ENCODE results near the gene TLCD5.

TLCD5 gene

DNA sequence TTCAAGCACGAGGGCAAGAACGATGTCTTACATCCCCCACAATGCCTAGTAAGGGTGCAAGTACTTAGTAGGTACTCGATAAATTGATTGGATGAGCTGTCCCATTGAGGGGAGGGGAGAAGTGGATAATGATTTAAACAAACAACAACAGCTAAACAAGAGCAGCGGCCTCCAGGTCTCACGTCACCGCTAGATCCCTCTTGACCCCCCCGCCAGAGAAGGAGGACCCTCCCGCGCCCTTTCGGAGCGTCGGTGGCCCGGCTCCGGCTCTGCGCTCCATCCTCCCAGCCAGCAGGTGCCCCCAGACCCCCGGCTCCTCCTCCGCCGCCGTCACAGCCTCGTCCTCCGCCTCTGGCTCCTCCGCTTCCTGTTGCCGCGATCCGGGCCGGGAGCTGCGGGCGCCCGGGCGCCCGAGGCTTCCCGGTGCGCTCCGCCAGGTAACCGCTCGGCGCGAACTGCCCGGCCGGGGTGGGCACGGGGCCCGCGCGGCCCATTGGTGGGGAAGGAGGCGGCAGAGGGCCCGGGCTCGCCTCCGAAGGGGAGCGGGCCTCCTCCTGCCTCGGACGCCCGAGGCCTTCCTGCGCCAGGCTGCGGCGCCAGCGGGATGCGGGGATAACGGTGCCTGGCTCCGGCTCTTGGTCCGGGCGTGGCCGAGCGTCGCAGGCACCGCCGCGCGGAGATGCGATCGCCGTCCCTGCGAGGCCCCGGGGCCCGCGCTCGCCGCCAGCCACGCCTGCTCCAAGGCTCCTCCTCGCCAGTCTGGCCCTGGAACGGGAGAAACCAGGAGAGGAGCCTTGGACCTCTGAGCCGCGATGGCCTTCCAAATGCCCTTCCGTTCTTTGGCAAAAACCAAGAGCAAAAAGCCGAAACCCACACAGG is at the start of gene TLCD5:
TSS of gene TLCD5 (plus strand) at position 368 of the 879 bp plus-strand sequence. CDS start 2,143 bp downstream, outside the sequence.
- H3K27me3 Mint-ChIP-seq (ENCODE audit: low read depth): peaks cover 66% of the 10 kb centered on the region
- peaks cover 18% of the 10 kb centered on the region for H3K4me1 Mint-ChIP-seq (ENCODE audit: low read depth)
- no peaks in the 10 kb centered on the region for H3K9me3 Mint-ChIP-seq

DNA sequence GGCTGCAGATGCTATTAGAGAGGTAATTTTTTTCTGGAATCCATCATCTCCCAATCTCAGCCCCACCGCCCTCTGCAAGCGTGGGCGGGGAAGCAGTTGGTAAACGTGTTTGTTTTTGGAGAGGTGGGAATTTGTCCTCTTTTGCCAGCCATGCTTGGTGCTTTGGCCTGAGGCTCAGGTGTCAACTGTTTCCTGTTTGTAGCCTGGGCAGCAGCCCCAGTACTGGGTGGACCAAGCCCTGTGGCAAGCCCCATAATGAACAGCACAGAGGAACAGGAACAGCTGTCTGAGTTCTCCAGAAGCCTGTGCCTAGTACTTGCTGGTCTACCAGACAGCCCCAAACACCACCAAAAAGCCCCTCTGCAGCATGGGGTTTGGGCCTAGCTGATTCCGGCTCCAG is 45.6 kb upstream of the TLCD5 start:
- Mint-ChIP-seq H3K9me3 (no peaks in the 10 kb centered on the region), H3K36me3 (ENCODE audit: low read depth) (no peaks in the 10 kb centered on the region), H3K4me3 (no peak overlapping the region), H3K27ac (no peak overlapping the region), H3K27me3 (ENCODE audit: low read depth) (peaks cover 42% of the 10 kb centered on the region), H3K4me1 (ENCODE audit: low read depth) (no peaks in the 10 kb centered on the region)

More for the DNA sequence above, at the start of gene TLCD5:
- Mint-ChIP-seq H3K27ac (no peak within 1 kb of the TSS), H3K36me3 (ENCODE audit: low read depth) (peaks cover 3% of the 10 kb centered on the region), H3K4me3 (peak within 1 kb of the TSS; percentile 81)

DNA sequence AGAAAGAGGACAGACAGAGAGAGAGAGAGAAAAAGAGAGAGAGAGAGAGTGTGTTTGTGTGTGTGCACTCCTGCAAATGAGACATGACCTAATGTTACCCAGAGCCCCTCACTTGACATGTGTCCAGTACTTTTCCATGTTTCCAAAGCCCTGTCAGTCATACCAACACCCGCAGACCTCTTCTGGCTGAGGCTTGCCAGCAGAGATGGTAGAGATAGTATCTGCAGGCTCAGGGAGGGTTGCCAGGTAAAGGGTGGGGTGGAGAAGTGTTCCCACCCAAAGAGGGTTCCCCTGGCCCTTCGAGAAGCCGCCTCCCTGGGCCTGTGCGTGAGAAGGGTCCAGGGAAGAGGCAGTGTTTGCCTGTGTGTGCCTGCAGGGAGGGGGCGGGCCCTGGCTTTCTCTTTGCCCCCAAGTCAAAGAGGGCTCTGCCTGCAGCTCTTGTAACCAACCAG is 44.5 kb upstream of the TLCD5 start:
- H3K4me3 Mint-ChIP-seq: no peak overlapping the region
- H3K36me3 Mint-ChIP-seq (ENCODE audit: low read depth): no peaks in the 10 kb centered on the region
- no peaks in the 10 kb centered on the region for H3K4me1 Mint-ChIP-seq (ENCODE audit: low read depth)
- H3K27me3 Mint-ChIP-seq (ENCODE audit: low read depth): peaks cover 34% of the 10 kb centered on the region
- H3K9me3 Mint-ChIP-seq: no peaks in the 10 kb centered on the region
- H3K27ac Mint-ChIP-seq: no peak overlapping the region

DNA sequence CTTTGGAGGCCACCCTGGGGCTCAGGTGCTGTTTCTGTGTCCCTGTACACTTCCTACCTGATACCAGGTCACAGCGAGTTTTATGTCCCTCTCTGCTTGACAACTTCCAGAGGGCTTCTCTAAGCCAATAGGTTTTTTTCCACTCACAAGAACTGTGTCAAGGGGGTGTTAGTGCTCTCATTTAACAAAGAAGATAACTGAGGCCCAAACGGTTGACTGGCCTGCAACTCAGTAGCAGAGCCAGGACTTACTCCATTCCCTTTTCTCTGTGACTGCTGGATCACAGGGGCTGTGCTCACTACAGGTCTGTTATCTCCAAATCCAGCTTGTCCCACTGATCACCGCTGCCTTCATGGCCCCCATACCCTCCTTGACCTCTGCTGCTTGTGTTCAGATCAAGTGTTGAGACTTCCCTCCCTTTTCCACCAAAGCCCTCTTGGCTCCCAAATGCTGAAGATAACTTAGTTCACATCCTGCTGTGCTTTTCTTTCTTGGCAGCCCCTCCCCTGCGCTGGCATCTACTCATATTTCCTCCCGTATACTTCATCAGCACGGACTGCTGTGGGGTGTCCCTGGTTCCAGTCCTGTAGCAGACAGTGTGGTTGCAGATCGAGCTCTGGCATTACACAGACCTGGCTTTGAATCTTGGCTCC is 43.8 kb upstream of the TLCD5 start:
- no peaks in the 10 kb centered on the region for H3K9me3 Mint-ChIP-seq
- H3K4me3 Mint-ChIP-seq: no peak overlapping the region
- H3K36me3 Mint-ChIP-seq (ENCODE audit: low read depth): no peaks in the 10 kb centered on the region
- H3K4me1 Mint-ChIP-seq (ENCODE audit: low read depth): no peaks in the 10 kb centered on the region
- H3K27ac Mint-ChIP-seq: peak overlapping the region; percentile 3
- H3K27me3 Mint-ChIP-seq (ENCODE audit: low read depth): peaks cover 28% of the 10 kb centered on the region

DNA sequence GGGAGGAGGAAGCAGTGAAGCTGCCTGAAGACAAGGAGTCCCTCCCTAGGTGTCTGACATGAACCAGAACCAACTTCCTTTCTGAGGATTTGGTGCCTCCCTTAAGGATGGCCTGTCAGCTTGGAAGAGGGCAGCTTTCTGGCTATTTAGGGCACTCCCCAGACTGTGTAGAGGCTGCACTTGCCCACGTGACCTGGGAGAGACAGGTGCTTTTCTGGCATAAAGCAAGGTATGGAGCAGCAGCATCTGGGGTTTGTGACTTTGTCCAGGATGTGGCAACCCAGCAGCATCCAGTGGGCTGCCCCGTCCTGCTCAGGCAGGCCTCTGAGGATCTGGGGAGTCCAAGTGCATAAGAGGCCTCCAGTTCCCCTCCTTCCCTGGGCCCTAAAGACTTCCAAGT is 42.0 kb upstream of the TLCD5 start:
- Mint-ChIP-seq H3K36me3 (ENCODE audit: low read depth) (no peaks in the 10 kb centered on the region), H3K27ac (no peak overlapping the region), H3K9me3 (no peaks in the 10 kb centered on the region), H3K4me1 (ENCODE audit: low read depth) (no peaks in the 10 kb centered on the region), H3K4me3 (no peak overlapping the region), H3K27me3 (ENCODE audit: low read depth) (peaks cover 36% of the 10 kb centered on the region)

DNA sequence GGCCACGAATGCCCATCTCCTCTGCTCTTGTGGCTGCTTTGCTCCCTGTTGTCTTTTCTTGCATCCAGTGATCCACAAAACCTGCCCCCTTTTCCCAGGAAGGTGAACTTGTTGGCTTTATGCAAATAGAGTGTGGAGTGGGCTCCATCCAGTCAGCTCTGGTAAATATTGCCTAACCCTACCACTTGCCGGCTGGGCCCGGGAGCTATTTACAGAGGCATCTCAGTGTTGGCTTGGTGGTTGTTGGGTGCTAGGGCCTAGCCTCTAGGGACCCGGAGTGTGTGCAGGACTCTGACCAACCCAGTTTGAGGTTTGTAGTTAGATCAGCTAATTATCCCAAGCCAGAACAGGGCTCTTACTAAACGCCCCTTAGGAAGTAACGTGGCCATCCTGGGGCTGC is 40.8 kb upstream of the TLCD5 start:
- Mint-ChIP-seq H3K9me3 (no peaks in the 10 kb centered on the region), H3K36me3 (ENCODE audit: low read depth) (no peaks in the 10 kb centered on the region), H3K4me3 (no peak overlapping the region), H3K4me1 (ENCODE audit: low read depth) (no peaks in the 10 kb centered on the region), H3K27ac (no peak overlapping the region), H3K27me3 (ENCODE audit: low read depth) (peaks cover 40% of the 10 kb centered on the region)

DNA sequence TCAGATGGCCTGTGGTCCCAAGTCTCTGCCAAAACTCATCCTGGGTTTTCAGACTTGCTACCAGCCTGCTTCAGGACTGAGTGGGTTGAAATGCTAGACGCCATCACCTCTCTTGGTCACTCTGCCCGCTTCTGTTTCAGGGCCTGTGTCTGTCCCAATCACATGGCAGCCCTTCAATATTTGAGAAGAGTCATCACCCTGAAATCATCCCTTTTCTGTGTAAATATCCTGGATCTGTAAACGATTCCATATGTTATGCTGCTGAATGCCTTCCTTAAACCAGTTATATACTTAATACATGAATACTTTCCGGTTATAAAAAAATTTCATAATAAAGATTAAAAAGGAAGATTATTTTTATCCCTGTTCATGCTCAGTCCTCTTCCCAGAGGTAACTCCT is 39.8 kb upstream of the TLCD5 start:
- Mint-ChIP-seq H3K4me3 (no peak overlapping the region), H3K36me3 (ENCODE audit: low read depth) (no peaks in the 10 kb centered on the region), H3K27me3 (ENCODE audit: low read depth) (peaks cover 45% of the 10 kb centered on the region), H3K4me1 (ENCODE audit: low read depth) (no peaks in the 10 kb centered on the region), H3K27ac (no peak overlapping the region), H3K9me3 (no peaks in the 10 kb centered on the region)

DNA sequence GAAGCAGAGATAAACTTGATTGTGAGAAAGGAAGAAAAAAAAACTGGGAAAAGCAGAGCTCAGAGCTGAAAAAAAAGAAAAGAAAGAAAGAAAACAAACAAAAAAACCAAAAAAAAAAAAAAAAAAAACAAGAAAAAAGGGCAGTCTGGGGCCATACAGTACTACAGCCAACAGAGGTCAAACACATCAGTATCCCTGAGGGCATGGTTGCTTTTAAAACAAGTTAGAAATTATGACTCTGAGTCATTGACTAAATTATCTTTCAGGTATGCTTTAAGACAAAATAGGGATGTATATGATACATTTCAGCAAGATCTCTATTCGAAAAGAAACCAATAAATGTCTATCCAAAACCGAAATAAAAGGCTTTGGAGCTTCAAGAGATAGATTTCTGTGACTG is 37.1 kb upstream of the TLCD5 start:
- H3K4me1 Mint-ChIP-seq (ENCODE audit: low read depth): no peaks in the 10 kb centered on the region
- H3K27me3 Mint-ChIP-seq (ENCODE audit: low read depth): peaks cover 48% of the 10 kb centered on the region
- H3K4me3 Mint-ChIP-seq: no peak overlapping the region
- no peak overlapping the region for H3K27ac Mint-ChIP-seq
- no peaks in the 10 kb centered on the region for H3K9me3 Mint-ChIP-seq
- no peaks in the 10 kb centered on the region for H3K36me3 Mint-ChIP-seq (ENCODE audit: low read depth)

DNA sequence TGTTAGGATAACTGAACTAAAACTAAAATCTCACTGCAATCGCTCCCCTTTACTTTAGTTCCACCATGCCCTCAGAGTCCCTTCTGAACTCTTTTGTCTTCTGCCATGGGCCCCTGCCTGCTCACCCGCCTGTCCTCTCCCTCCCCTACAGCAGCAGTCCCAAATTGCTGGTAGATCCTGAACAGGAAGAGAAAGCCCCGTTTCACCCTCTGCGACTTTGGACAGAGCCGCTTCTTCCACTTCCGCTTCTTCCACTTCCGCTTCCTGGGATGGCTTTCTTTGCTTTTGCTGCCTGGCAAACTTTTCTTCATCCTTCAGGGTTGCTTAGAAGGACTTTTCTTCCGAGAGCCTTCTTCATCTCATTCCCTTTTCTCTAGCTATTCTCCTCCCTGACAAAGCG is 35.7 kb upstream of the TLCD5 start:
- Mint-ChIP-seq H3K27me3 (ENCODE audit: low read depth) (peaks cover 61% of the 10 kb centered on the region), H3K4me3 (no peak overlapping the region)

DNA sequence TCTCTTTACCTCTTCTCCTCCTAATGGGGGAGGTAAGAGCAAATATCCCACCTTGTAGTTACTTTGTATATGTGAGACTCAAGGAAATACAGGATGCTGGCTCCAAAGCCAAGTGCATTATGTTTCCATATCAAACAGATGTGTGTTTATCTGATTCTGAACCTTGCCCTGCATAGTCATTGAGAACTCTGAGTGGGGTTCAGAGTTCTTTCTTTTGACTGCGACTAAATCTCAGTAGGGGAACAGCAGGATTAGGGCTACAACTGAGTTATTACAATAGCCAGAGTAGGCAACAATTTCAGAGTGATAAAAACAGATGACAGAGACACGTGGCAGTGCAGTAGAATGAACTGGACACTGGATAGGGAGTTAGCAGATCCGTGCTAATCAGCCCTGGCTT is 34.1 kb upstream of the TLCD5 start:
- Mint-ChIP-seq H3K27ac (no peak overlapping the region), H3K27me3 (ENCODE audit: low read depth) (peaks cover 74% of the 10 kb centered on the region), H3K4me3 (no peak overlapping the region), H3K9me3 (no peaks in the 10 kb centered on the region), H3K4me1 (ENCODE audit: low read depth) (no peaks in the 10 kb centered on the region), H3K36me3 (ENCODE audit: low read depth) (no peaks in the 10 kb centered on the region)

More for the DNA sequence above, 35.7 kb upstream of the TLCD5 start:
- Mint-ChIP-seq H3K4me1 (ENCODE audit: low read depth) (no peaks in the 10 kb centered on the region), H3K9me3 (no peaks in the 10 kb centered on the region), H3K27ac (no peak overlapping the region), H3K36me3 (ENCODE audit: low read depth) (no peaks in the 10 kb centered on the region)

DNA sequence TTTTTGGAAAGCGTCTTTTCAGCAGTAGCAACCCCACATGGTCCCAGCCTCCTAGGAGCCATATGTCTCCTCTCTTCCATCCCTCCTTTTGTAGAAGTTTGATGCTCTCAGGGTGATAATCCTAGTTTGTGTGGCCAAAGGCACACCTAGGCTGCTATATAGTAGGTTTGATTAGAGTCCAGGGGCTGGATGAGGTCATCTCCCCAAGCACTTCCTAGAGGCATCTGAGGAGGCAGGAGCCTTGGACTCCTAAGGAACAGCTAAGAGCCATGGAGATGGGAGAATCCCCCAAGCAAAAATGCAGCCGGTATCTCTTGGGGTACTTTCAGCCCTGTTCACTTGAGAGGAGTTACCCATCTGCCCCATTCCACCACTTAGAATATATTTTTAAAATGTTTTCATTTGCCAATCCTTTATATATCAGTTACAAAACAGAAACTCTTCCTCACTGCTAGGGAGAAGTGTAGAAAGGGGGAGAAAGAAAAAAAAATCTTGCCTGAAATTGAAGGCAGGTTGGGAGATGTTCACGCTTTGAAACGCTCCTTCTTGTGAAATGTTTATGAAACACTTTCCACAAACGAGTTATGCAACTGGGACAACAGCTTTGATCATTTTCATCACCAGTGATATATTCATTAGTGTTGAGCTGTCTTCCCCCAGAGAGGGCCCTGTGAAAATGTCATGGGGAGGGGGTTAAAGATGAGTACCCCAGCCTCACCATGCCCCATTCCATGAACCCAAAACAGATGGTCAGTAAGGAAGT is 31.9 kb upstream of the TLCD5 start:
- Mint-ChIP-seq H3K27me3 (ENCODE audit: low read depth) (peaks cover 82% of the 10 kb centered on the region), H3K27ac (no peak overlapping the region), H3K9me3 (no peaks in the 10 kb centered on the region), H3K4me1 (ENCODE audit: low read depth) (no peaks in the 10 kb centered on the region), H3K4me3 (no peak overlapping the region), H3K36me3 (ENCODE audit: low read depth) (no peaks in the 10 kb centered on the region)

DNA sequence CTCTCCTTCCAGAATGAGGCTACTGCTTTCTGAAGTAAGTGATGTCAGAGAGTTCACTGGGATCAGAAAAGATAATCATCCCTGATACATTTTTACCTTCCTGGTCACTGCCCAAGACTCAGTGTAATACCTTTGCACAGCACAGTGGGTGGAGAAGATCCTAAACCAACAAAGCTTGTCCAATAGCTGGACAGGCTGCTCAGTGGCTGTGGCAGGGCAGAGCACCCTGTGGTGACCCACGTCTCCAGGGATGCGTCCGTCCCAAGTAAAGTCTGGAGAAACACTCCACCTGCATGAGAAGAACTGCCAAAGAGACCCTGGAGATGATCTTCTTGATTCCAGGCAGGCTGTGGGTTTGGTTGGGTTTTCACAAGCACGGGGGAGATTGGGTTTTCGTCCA is 31.0 kb upstream of the TLCD5 start:
- Mint-ChIP-seq H3K9me3 (no peaks in the 10 kb centered on the region), H3K27me3 (ENCODE audit: low read depth) (peaks cover 84% of the 10 kb centered on the region), H3K4me3 (no peak overlapping the region), H3K36me3 (ENCODE audit: low read depth) (no peaks in the 10 kb centered on the region), H3K4me1 (ENCODE audit: low read depth) (no peaks in the 10 kb centered on the region), H3K27ac (no peak overlapping the region)

DNA sequence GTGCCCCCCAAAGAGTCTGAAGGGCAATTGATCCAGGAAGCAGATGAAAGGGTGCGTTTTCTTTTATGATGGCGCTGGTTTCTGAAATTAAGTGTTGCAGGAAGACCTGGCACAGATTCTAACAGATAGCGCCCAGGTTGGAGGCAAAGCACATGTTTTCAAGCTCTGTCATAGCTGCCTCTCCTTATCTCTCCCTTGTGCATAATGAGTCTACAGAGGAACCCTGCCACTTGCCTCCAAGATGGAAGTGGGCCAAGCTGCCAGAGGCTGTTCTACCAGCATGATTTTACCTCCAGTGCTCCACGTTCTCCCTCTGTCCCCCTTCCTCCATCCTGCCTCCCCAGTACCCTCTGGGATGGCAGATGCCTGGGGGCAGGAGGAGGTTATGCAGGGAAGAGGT is 30.0 kb upstream of the TLCD5 start:
- Mint-ChIP-seq H3K9me3 (no peaks in the 10 kb centered on the region), H3K27me3 (ENCODE audit: low read depth) (peaks cover 83% of the 10 kb centered on the region), H3K4me1 (ENCODE audit: low read depth) (no peaks in the 10 kb centered on the region), H3K36me3 (ENCODE audit: low read depth) (no peaks in the 10 kb centered on the region), H3K4me3 (no peak overlapping the region), H3K27ac (no peak overlapping the region)

DNA sequence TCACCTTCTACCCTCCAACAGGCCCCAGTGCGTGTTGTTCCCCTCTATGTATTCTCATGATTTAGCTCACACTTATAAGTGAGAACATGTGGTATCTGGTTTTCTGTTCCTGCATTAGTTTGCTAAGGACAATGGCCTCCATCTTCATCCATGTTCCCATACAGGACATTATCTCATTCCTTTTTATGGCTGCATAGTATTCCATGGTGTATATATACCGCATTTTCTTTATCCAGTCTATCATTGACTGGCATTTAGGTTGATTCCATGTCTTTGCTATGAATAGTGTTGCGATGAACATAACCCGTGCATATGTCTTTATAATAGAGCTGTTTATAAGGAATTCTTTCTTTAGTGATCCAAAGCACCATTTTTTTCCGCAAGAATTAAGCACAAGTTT is 28.5 kb upstream of the TLCD5 start:
- Mint-ChIP-seq H3K4me1 (ENCODE audit: low read depth) (no peaks in the 10 kb centered on the region), H3K4me3 (no peak overlapping the region), H3K9me3 (no peaks in the 10 kb centered on the region), H3K27ac (no peak overlapping the region), H3K36me3 (ENCODE audit: low read depth) (no peaks in the 10 kb centered on the region), H3K27me3 (ENCODE audit: low read depth) (peaks cover 77% of the 10 kb centered on the region)

Data from T-helper 1 cell treated with Interleukin-12 subunit alpha and Interleukin-12 subunit beta and Interleukin-4 antibody, amounts not matched to agents 30 μg/mL and 1 μg/mL, for 36 hours (primary cell).